ENCODE results near the gene SF1.

Gene SF1

GRCh38 chr11:64745521-64746328 lies 32.6 kb downstream of the SF1 start:
- peaks cover 16% of the 10 kb centered on the region for H3K4me1 ChIP-seq (ENCODE audit: low read length)
- no peak overlapping the region for H3K9ac ChIP-seq (ENCODE audit: low read length)
- H3K27me3 ChIP-seq (replicated peaks; ENCODE audit: insufficient read depth, low read length), result peaks cover 71% of the 10 kb centered on the region
- H2AFZ ChIP-seq (ENCODE audit: low read length), result 0 out of 2 replicates have a peak overlapping the region, but pooled peaks have one; percentile 39
- peaks cover 4% of the 10 kb centered on the region; the same call in 1 of the 2 replicates for H3F3A ChIP-seq (ENCODE audit: insufficient read depth, low read length)
- H3K9me3 ChIP-seq (replicated peaks; ENCODE audit: insufficient read depth, low read length), result no peaks in the 10 kb centered on the region
- H3K79me2 ChIP-seq (ENCODE audit: low read length), result no peaks in the 10 kb centered on the region
- TF ChIP-seq EZH2 (optimal IDR thresholded peaks at IDR 0.05; ENCODE audit: low read depth, low read length), result peak; percentile 9
- no peak for TF ChIP-seq CTCF (IDR thresholded peaks at IDR 0.05; ENCODE audit: low read length)
- H3K36me3 ChIP-seq (replicated peaks; ENCODE audit: insufficient read depth, low read length), result no peaks in the 10 kb centered on the region
- peak overlapping the region; percentile 42 for H3K4me3 ChIP-seq (ENCODE audit: low read length)
- no peak overlapping the region for H3K27ac ChIP-seq (ENCODE audit: low read length)
- H4K20me1 ChIP-seq (ENCODE audit: insufficient read depth, low read length), result 0 out of 2 replicates have a peak, but pooled peaks cover 5% of the 10 kb centered on the region
- no peaks in the 10 kb centered on the region for H3K9me2 ChIP-seq (replicated peaks; ENCODE audit: insufficient read depth, low read length)
- DNase-seq, result no peak
- H3K4me2 ChIP-seq (ENCODE audit: low read depth, low read length), result peak overlapping the region; percentile 70

- H3K4me1 ChIP-seq (ENCODE audit: low read length), result peaks cover 16% of the 10 kb centered on the region
- H3K4me2 ChIP-seq (ENCODE audit: low read depth, low read length), result peak overlapping the region; percentile 70
- H3F3A ChIP-seq (ENCODE audit: insufficient read depth, low read length), result peaks cover 4% of the 10 kb centered on the region; the same call in 1 of the 2 replicates
- H3K4me3 ChIP-seq (ENCODE audit: low read length), result peak overlapping the region; percentile 42; the same call in 1 of the 2 replicates
- no peak overlapping the region for H3K27ac ChIP-seq (ENCODE audit: low read length)
- no peaks in the 10 kb centered on the region for H3K36me3 ChIP-seq (replicated peaks; ENCODE audit: insufficient read depth, low read length)
- no peak for DNase-seq
- no peaks in the 10 kb centered on the region for H3K9me3 ChIP-seq (replicated peaks; ENCODE audit: insufficient read depth, low read length)
- H2AFZ ChIP-seq (ENCODE audit: low read length), result no peak overlapping the region
- H3K9ac ChIP-seq (ENCODE audit: low read length), result no peak overlapping the region
- no peaks in the 10 kb centered on the region for H3K79me2 ChIP-seq (ENCODE audit: low read length)
- TF ChIP-seq CTCF (IDR thresholded peaks at IDR 0.05; ENCODE audit: low read length), result no peak
- TF ChIP-seq EZH2 (optimal IDR thresholded peaks at IDR 0.05; ENCODE audit: low read depth, low read length), result peak; percentile 96
- peak; percentile 48; the same call in 1 of the 2 replicates for TF ChIP-seq EZH2phosphoT487 (IDR thresholded peaks at IDR 0.05; ENCODE audit: low read length)
- H3K27me3 ChIP-seq (replicated peaks; ENCODE audit: insufficient read depth, low read length), result peaks cover 77% of the 10 kb centered on the region
- 0 out of 2 replicates have a peak, but pooled peaks cover 5% of the 10 kb centered on the region for H4K20me1 ChIP-seq (ENCODE audit: insufficient read depth, low read length)
- H3K9me2 ChIP-seq (replicated peaks; ENCODE audit: insufficient read depth, low read length), result no peaks in the 10 kb centered on the region
These were observed 33.2 kb downstream of the SF1 start for GRCh38 chr11:64745189-64745520.

GRCh38 chr11:64744544-64745188 lies 33.7 kb downstream of the SF1 start:
- H3K4me2 ChIP-seq (ENCODE audit: low read depth, low read length), result peak overlapping the region; percentile 70; the same call in 1 of the 2 replicates
- H3K9ac ChIP-seq (ENCODE audit: low read length), result no peak overlapping the region
- H3K4me1 ChIP-seq (ENCODE audit: low read length), result peaks cover 16% of the 10 kb centered on the region
- H3K79me2 ChIP-seq (ENCODE audit: low read length), result no peaks in the 10 kb centered on the region
- no peaks in the 10 kb centered on the region for H3K36me3 ChIP-seq (replicated peaks; ENCODE audit: insufficient read depth, low read length)
- peaks cover 4% of the 10 kb centered on the region; the same call in 1 of the 2 replicates for H3F3A ChIP-seq (ENCODE audit: insufficient read depth, low read length)
- peak overlapping the region; percentile 42; the same call in 1 of the 2 replicates for H3K4me3 ChIP-seq (ENCODE audit: low read length)
- no peak for DNase-seq
- no peaks in the 10 kb centered on the region for H3K9me2 ChIP-seq (replicated peaks; ENCODE audit: insufficient read depth, low read length)
- TF ChIP-seq EZH2phosphoT487 (IDR thresholded peaks at IDR 0.05; ENCODE audit: low read length) (no peak), CTCF (IDR thresholded peaks at IDR 0.05; ENCODE audit: low read length) (no peak), EZH2 (optimal IDR thresholded peaks at IDR 0.05; ENCODE audit: low read depth, low read length) (no peak)
- H3K27me3 ChIP-seq (replicated peaks; ENCODE audit: insufficient read depth, low read length), result peaks cover 82% of the 10 kb centered on the region
- no peaks in the 10 kb centered on the region for H3K9me3 ChIP-seq (replicated peaks; ENCODE audit: insufficient read depth, low read length)
- no peak overlapping the region for H3K27ac ChIP-seq (ENCODE audit: low read length)
- H4K20me1 ChIP-seq (ENCODE audit: insufficient read depth, low read length), result 0 out of 2 replicates have a peak, but pooled peaks cover 5% of the 10 kb centered on the region
- H2AFZ ChIP-seq (ENCODE audit: low read length), result no peak overlapping the region

Data from MM.1S (cell line).